GM10248 (cell line): ENCODE results near the gene TBC1D5.

Experiments used
- CTCF ChIA-PET: fragments of 300-600 bp; sonication (Branson Sonifier 250); formaldehyde crosslinking; extraction: SDS; loops from one replicate; lab custom pipeline; 2021; ENCODE audit warnings: antibody characterized with exemption; lab: Yijun Ruan, JAX
- POLR2A ChIA-PET: fragments of 350-650 bp; sonication (Branson Sonifier 250); formaldehyde crosslinking; extraction: SDS; loops from one replicate; lab custom pipeline; 2020; ENCODE audit warnings: antibody characterized with exemption; lab: Yijun Ruan, JAX
- DNase-seq: peaks from one replicate; pipeline ENCODE4 v3.0.0; 2012; ENCODE audit errors: extremely low spot score
- TF ChIP-seq, protein P1 (sequence below): IDR thresholded peaks from 2 replicates; pipeline ENCODE4 v1.5.1; 2012; ENCODE audit warnings: mild to moderate bottlenecking, low read depth; ENCODE audit errors: extremely low read depth, missing control alignments, control extremely low read depth

TBC1D5 gene

DNA sequence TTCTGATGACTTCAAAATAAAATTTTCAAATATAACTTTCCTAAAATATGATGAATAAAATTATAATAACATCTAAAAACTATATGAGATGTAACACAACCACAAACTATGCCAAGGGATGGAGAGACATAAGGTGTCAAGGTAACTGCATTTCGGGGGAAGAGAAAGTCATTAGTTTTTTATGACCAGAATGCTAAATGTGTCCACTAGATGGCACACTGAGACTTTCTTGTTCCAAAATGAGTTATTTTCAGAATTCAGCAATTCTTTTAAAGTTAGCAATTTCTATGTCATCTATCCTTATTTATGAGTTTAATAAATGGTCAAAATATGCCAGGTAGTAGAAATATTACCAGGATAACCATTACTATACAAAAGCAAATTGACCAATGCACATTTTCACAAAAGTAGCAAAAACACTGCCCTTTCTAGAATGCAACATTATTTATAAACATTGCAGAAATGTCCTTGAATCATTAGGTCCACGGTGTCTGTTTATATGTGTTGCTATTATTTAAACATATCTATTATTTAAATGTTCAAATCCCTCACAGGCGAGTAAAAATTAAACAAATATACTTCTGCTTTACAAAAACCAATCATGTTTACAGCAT, 483.5 kb downstream of the TBC1D5 start:
- peak; percentile 45 for DNase-seq
- TF ChIP-seq, protein P1, sequence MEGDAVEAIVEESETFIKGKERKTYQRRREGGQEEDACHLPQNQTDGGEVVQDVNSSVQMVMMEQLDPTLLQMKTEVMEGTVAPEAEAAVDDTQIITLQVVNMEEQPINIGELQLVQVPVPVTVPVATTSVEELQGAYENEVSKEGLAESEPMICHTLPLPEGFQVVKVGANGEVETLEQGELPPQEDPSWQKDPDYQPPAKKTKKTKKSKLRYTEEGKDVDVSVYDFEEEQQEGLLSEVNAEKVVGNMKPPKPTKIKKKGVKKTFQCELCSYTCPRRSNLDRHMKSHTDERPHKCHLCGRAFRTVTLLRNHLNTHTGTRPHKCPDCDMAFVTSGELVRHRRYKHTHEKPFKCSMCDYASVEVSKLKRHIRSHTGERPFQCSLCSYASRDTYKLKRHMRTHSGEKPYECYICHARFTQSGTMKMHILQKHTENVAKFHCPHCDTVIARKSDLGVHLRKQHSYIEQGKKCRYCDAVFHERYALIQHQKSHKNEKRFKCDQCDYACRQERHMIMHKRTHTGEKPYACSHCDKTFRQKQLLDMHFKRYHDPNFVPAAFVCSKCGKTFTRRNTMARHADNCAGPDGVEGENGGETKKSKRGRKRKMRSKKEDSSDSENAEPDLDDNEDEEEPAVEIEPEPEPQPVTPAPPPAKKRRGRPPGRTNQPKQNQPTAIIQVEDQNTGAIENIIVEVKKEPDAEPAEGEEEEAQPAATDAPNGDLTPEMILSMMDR = peak; percentile 72
- ChIA-PET CTCF (interaction anchor here (0.9 to 4.0 kb wide), 7 partner anchors 10 to 583 kb away, joined by 3 to 17 read pairs (median 8); no protein-coding TSS in a partner anchor), POLR2A (no interaction called here)

DNA sequence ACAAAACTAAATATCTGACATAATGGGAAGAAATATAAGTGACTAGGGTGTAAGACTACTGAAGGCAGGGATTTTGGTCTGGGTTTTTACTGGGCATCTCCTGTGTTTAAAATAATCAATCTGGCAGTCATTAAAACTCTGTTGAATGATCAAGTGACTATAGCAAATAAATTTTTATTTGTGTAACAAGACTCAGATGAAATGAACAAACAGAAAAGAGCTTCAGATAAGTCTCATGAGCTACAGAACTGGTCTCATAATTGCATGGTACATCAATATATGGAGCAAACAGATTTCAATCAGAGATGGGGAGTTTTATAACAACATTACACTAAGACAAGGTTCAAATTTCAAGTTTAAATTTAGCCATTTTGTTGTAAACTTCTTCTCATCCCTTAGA, 485.2 kb downstream of the TBC1D5 start:
- CTCF ChIA-PET = interaction anchor here (1.2 to 4.0 kb wide), 6 partner anchors 14 to 656 kb away, joined by 3 to 17 read pairs (median 4); no protein-coding TSS in a partner anchor
- POLR2A ChIA-PET = no interaction called here
- TF ChIP-seq, protein P1 = no peak
- no peak for DNase-seq

DNA sequence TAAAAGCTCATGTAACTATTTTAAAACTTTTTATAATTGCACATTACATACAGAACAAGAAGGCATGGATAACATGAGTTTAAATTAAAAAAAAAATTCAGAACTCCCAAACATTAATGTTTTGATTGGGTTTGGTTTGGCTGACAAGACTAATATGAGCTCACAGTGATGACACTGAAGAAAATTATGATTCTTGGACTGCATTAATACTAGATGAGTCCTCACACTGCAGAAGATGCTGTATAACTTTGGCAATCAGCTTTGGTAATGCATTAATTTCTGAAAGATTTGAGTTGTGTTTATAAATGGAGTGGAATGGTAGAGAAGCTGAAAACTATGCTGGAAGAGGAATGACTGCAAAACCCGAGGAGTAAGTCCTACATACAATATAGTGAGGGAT, 498.8 kb downstream of the TBC1D5 start:
- POLR2A ChIA-PET = no interaction called here
- no peak for DNase-seq
- TF ChIP-seq, protein P1 = no peak
- CTCF ChIA-PET = interaction anchor here (0.9 to 1.3 kb wide), 5 partner anchors 9 to 642 kb away, joined by 3 to 6 read pairs (median 3); no protein-coding TSS in a partner anchor

DNA sequence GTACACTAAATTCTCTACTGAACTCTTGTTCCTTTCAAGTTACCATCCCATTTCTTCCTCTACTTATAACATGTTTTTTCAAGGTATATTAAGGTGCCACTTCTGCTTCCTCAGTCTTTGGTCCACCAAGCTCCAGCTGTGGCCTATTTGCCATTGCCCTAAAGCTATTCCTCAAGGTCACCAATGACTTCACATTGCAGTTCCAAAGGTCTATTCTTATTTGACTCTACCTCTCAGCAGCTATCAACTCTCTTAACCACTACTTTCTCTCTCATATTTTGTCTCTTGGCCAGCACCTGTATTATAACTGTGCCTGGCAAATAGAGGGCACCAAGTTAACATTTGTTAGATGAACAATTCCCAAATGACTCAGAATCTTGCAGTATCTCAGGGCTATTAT, 503.0 kb downstream of the TBC1D5 start:
- CTCF ChIA-PET = interaction anchor here (1.0 to 1.7 kb wide), 6 partner anchors 10 to 638 kb away, joined by 3 to 8 read pairs (median 4); no protein-coding TSS in a partner anchor
- TF ChIP-seq, protein P1 = no peak
- POLR2A ChIA-PET = no interaction called here
- DNase-seq = no peak

DNA sequence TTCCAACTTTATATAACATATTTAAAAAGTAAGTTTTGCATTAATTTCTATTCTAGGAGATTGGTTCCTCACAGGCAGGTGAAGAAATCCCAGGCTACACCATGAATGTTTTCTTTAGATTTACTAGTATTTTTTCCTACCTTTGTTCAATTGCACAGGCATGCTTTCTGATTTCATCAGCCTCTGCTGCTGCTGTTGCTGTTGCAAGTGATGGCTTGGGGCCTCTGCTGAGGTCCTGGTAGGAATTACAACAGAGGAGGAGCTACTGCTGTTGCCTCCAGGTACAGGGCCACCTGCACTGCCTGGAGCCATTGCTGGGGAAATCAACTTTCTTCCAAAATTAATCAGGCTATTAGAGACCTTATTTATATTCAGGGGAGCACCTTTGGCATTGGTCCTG, 504.4 kb downstream of the TBC1D5 start:
- ChIA-PET POLR2A (no interaction called here), CTCF (interaction anchor here (1.1 to 1.3 kb wide), 4 partner anchors 9 to 176 kb away, joined by 3 to 6 read pairs (median 4); no protein-coding TSS in a partner anchor)
- TF ChIP-seq, protein P1 = no peak
- no peak for DNase-seq

DNA sequence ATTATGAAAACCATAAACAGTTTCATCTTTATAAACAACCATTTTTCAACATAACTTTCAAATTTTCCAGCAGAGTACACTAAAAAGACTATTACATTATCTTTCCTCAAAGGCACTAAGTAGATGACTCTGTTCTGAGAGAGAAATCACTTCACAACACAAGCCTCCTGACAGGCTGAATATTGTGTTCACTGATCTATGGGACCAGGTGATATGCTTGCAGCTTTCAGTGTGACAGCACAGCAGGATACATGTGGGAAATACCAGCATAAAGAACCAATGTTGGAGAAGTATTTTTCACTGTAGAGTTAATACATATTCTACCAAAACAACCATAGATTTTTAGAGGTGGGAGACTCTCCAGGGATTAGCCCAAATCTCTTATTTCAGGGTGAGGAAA, 507.1 kb downstream of the TBC1D5 start:
- DNase-seq = no peak
- POLR2A ChIA-PET = no interaction called here
- CTCF ChIA-PET = interaction anchor here (1.2 to 4.3 kb wide), 4 partner anchors 21 to 634 kb away, joined by 3 to 37 read pairs (median 4); no protein-coding TSS in a partner anchor

More for the DNA sequence above, 507.1 kb downstream of the TBC1D5 start:
- TF ChIP-seq, protein P1 = no peak
